SK-N-SH (cell line): ENCODE data around the gene COPE.
"Not testable (repeated sequence)": the region's sequence is repeated elsewhere in the genome, so short reads cannot be mapped to it uniquely, and the experiment has no call there.

Source experiments
- CTCF ChIP-seq: fragments of 200-600 bp; sonication (generic); IDR thresholded peaks from 2 replicates; pipeline ENCODE4 v1.6.1; 2017; ENCODE audit warnings: antibody characterized with exemption, mild to moderate bottlenecking, moderate library complexity
- EP300 ChIP-seq, 2 experiments: IDR thresholded peaks; 2 replicates each; pipeline versions ENCODE4 v1.4.0 to v1.6.1; 2012; ENCODE audit warnings: borderline replicate concordance in 1 of 2, low read depth in 1 of 2, low read length in 1 of 2
- EZH2phosphoT487 ChIP-seq: fragments of 200-600 bp; sonication (generic); IDR thresholded peaks from 2 replicates; pipeline ENCODE4 v1.6.1; 2017; ENCODE audit warnings: low read depth, mixed run types, mild to moderate bottlenecking, antibody characterized with exemption, moderate library complexity, borderline replicate concordance
- JUND ChIP-seq: IDR thresholded peaks from 2 replicates; pipeline ENCODE4 v1.4.0; 2012
- MAX ChIP-seq: IDR thresholded peaks from 2 replicates; pipeline ENCODE4 v1.4.0; 2012; ENCODE audit warnings: low read depth
- NRF1 ChIP-seq: IDR thresholded peaks from 2 replicates; pipeline ENCODE4 v1.6.1; 2012; ENCODE audit warnings: low read depth, mild to moderate bottlenecking, low read length
- RAD21 ChIP-seq: IDR thresholded peaks from 2 replicates; pipeline ENCODE4 v1.6.1; 2012; ENCODE audit warnings: mild to moderate bottlenecking, low read length
- REST ChIP-seq: IDR thresholded peaks from 2 replicates; pipeline ENCODE4 v1.6.1; 2012; ENCODE audit warnings: mild to moderate bottlenecking, low read depth, low read length, moderate library complexity
- TAF1 ChIP-seq: IDR thresholded peaks from 2 replicates; pipeline ENCODE4 v1.6.1; 2012; ENCODE audit warnings: low read depth, mild to moderate bottlenecking, low read length, moderate library complexity, borderline replicate concordance
- USF2 ChIP-seq: fragments of 150-350 bp; IDR thresholded peaks from 2 replicates; pipeline ENCODE4 v1.6.1; 2017; ENCODE audit warnings: antibody characterized with exemption, low read length, low read depth, borderline replicate concordance
- YY1 ChIP-seq: IDR thresholded peaks from 2 replicates; pipeline ENCODE4 v1.4.0; 2012; ENCODE audit warnings: low read depth, mild to moderate bottlenecking
- ZBTB33 ChIP-seq: IDR thresholded peaks from 2 replicates; pipeline ENCODE4 v1.4.0; 2012; ENCODE audit warnings: low read depth, borderline replicate concordance

- not testable (repeated sequence) for TF ChIP-seq EZH2phosphoT487; RAD21; CTCF; NRF1; MAX; JUND; USF2; EP300 (IDR thresholded peaks at IDR 0.05; ENCODE audit: borderline replicate concordance in 1 of 2, low read depth in 1 of 2, low read length in 1 of 2); ZBTB33; YY1; REST; TAF1
Observed at GRCh38 chr19:18917593-18917992, 1.6 kb downstream of the COPE start.
